Suprapubic skin (tissue), 3 donors: ENCODE results near the gene PHETA1.

Experiments used
- POLR2A ChIP-seq, 2 donors: fragments of 450-650 bp; IDR thresholded peaks; one replicate each; pipeline ENCODE4 v1.6.1; 2017; ENCODE audit warnings: antibody characterized with exemption in 2 of 2, mild to moderate bottlenecking in 2 of 2, moderate library complexity in 2 of 2
- TF ChIP-seq, protein P1 (sequence below), 2 donors: fragments of 200-600 bp in 1 of 2; fragments of 450-650 bp in 1 of 2; sonication (generic) in 1 of 2; IDR thresholded peaks; one replicate each; pipeline ENCODE4 v1.5.1; 2016 to 2019; ENCODE audit warnings: antibody characterized with exemption in 2 of 2, mild to moderate bottlenecking in 1 of 2, moderate library complexity in 1 of 2

DNA sequence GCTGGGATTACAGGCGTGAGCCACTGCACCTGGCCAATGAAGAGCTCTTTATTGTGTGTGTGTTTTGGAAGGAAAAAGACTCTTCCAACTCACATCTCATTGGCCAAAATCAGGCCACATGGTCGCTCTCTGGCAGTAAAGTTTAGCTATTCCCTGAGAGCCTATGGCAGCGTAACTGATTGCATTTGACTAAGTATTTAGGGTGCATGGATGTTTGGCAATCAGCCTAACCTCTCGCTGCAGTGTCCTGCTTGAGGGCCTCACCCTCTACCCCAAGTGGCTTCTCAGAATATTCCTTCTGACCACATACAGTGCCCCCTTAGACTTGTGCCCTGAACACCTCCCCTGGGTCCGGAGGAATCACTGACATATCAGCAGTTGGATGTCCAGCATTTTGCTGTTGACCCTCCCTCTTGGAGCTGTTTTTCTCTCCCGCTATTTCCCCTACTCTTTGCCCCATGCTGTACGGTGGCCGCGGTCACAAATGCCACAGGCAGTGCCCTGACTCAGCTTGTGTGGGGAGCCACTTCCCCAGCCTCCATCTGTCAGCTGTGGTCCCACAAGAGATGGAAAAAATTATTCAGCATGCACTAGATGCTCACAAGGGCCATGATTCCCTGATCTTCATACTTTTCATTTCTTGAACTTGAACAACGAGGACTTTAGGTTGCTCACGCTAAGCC, 9.5 kb downstream of the PHETA1 start:
- TF ChIP-seq, protein P1, sequence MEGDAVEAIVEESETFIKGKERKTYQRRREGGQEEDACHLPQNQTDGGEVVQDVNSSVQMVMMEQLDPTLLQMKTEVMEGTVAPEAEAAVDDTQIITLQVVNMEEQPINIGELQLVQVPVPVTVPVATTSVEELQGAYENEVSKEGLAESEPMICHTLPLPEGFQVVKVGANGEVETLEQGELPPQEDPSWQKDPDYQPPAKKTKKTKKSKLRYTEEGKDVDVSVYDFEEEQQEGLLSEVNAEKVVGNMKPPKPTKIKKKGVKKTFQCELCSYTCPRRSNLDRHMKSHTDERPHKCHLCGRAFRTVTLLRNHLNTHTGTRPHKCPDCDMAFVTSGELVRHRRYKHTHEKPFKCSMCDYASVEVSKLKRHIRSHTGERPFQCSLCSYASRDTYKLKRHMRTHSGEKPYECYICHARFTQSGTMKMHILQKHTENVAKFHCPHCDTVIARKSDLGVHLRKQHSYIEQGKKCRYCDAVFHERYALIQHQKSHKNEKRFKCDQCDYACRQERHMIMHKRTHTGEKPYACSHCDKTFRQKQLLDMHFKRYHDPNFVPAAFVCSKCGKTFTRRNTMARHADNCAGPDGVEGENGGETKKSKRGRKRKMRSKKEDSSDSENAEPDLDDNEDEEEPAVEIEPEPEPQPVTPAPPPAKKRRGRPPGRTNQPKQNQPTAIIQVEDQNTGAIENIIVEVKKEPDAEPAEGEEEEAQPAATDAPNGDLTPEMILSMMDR (IDR thresholded peaks at IDR 0.05) = no peak
- TF ChIP-seq POLR2A (IDR thresholded peaks at IDR 0.05) = no peak
